Kidney (tissue), 14 donors: ENCODE data around the gene PHTF2. TPM values are rescaled to one million over a fixed set of nuclear protein-coding genes. Genes with fewer than 3 reads are reported as not detected.

Experiments used
- DNase-seq, 5 donors: peaks; one replicate each; pipeline ENCODE4 v3.0.0-alpha.2; 2013 to 2020
- FAIRE-seq: peaks from 2 replicates; lab custom pipeline; 2012; peaks lifted over from hg19 to GRCh38; lab: Jason Lieb, UNC
- H3K27ac ChIP-seq, 2 donors: one replicate each; pipeline ENCODE4 v1.7.0; 2013; ENCODE audit warnings: low read depth in 2 of 2, low read length in 2 of 2, inconsistent platforms in 1 of 2
- H3K27me3 ChIP-seq: one replicate; pipeline ENCODE4 v1.7.1; 2013; ENCODE audit warnings: low read length, inconsistent platforms; ENCODE audit not compliant: control insufficient read depth, insufficient read depth
- H3K36me3 ChIP-seq, 3 donors: one replicate each; pipeline versions ENCODE4 v1.7.0 to v1.7.1; 2013; ENCODE audit warnings: low read length in 3 of 3, control low read depth in 1 of 3, inconsistent platforms in 1 of 3; ENCODE audit not compliant: insufficient read depth in 3 of 3, control insufficient read depth in 2 of 3
- H3K4me1 ChIP-seq, 3 donors: one replicate each; pipeline versions ENCODE4 v1.7.0 to v1.7.1; 2013; ENCODE audit warnings: low read length in 3 of 3, inconsistent platforms in 1 of 3, low read depth in 1 of 3; ENCODE audit not compliant: control insufficient read depth in 2 of 3, insufficient read depth in 2 of 3
- H3K4me3 ChIP-seq, 3 donors: one replicate each; pipeline versions ENCODE4 v1.7.0 to v1.8.1; 2013; ENCODE audit warnings: low read length in 3 of 3, control low read depth in 1 of 3, inconsistent platforms in 1 of 3
- H3K9ac ChIP-seq, 3 donors: one replicate each; pipeline versions ENCODE4 v1.7.0 to v1.7.1; 2013; ENCODE audit warnings: low read length in 3 of 3, control low read depth in 1 of 3, inconsistent platforms in 1 of 3
- H3K9me3 ChIP-seq, 3 donors: one replicate each; pipeline versions ENCODE4 v1.7.0 to v1.7.1; 2013; ENCODE audit warnings: low read length in 3 of 3, control low read depth in 1 of 3, inconsistent platforms in 1 of 3; ENCODE audit not compliant: control insufficient read depth in 2 of 3, insufficient read depth in 1 of 3
- intact Hi-C: fragments of 100-400 bp; cut with DNase I; formaldehyde crosslinking; loops from one replicate; pipeline ENCODE4 v1.11.1; 2022
- polyA plus RNA-seq: library from polyadenylated mRNA; stranded (reverse); fragments of 350-450 nt; fragmentation: Illumina TruSeq; extraction: RNeasy Lipid Tissue Mini Kit (QIAGEN cat#74804); gene quantifications from one replicate; pipeline ENCODE4 v1.2.3, GENCODE V29; 2014; ENCODE audit warnings: low read depth, low replicate concordance; ENCODE audit not compliant: insufficient read depth
- total RNA-seq: library from RNA; stranded (reverse); fragmentation: NEBNext Ultra II Directional; extraction: Animal tissue kit (Norgen Biotek cat#: 25700); gene quantifications from one replicate; pipeline ENCODE4 v1.2.1, GENCODE V29; 2021
- TF ChIP-seq, protein P1 (sequence below): IDR thresholded peaks from 3 replicates; pipeline ENCODE4 v1.5.1; 2012; ENCODE audit warnings: mild to moderate bottlenecking, moderate library complexity, borderline replicate concordance; ENCODE audit not compliant: insufficient read depth; ENCODE audit errors: extremely low read depth
- donor health status: control.
- donor health status: control.
- donor health status: control.
- donor health status: control.
- donor health status: control.
- donor health status: DM: yes; HTN: yes; CAD: no.
- donor health status: Normal renal cell carcinoma (clear cell type).

Gene PHTF2
- total and polyA plus RNA-seq, 2 donors from 2014 or later = 6.0 to 13.8 TPM

DNA sequence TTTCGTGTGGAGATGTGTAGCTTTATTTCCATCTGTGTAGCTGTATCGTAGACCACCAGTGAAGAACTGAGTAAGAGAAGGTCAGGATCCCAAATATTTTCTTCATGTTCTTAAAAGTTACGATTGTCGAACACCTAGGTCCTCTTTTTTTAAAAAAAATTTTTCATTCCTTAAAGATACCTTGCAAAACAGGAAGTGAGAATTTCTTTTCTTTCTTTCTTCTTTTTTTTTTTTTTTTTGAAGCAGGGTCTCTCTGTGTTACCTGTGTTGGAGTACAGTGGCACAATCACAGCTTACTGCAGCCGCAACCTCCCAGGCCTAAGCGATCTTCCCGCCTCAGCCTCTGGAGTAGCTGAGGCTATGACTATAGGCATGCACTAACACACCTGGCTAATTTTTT is 60.8 kb downstream of the PHTF2 start:
- Histone ChIP-seq H3K27ac (no peak overlapping the region), H3K9me3 (no peaks in the 10 kb centered on the region), H3K27me3 (no peaks in the 10 kb centered on the region), H3K36me3 (no peaks in the 10 kb centered on the region), H3K4me1 (no peaks in the 10 kb centered on the region), H3K4me3 (no peak overlapping the region), H3K9ac (no peak overlapping the region)
- TF ChIP-seq, protein P1, sequence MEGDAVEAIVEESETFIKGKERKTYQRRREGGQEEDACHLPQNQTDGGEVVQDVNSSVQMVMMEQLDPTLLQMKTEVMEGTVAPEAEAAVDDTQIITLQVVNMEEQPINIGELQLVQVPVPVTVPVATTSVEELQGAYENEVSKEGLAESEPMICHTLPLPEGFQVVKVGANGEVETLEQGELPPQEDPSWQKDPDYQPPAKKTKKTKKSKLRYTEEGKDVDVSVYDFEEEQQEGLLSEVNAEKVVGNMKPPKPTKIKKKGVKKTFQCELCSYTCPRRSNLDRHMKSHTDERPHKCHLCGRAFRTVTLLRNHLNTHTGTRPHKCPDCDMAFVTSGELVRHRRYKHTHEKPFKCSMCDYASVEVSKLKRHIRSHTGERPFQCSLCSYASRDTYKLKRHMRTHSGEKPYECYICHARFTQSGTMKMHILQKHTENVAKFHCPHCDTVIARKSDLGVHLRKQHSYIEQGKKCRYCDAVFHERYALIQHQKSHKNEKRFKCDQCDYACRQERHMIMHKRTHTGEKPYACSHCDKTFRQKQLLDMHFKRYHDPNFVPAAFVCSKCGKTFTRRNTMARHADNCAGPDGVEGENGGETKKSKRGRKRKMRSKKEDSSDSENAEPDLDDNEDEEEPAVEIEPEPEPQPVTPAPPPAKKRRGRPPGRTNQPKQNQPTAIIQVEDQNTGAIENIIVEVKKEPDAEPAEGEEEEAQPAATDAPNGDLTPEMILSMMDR = no peak
- intact Hi-C loops = no loop called here
- DNase-seq = no peak
- FAIRE-seq = no peak

DNA sequence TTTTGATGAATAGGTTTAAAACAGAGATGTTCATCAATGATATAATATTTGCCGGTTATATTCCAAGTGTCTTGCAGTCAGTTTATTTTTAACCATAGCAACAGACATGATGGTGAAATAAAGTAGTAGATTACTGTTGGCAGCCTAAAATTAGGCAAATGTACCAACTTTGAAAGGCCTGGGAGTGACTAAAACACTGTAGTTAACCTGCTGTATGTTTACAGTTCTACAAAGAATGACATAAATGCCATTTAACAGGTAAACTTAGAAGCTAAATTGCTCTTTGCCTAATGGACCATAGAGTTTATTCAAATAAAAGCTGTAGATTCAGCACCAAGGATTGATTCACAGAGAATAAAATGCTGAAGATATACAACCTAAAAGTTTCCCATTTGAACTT is 64.1 kb downstream of the PHTF2 start:
- H3K4me3 ChIP-seq = no peak overlapping the region
- H3K36me3 ChIP-seq = no peaks in the 10 kb centered on the region
- H3K4me1 ChIP-seq = peaks cover 0 to 3% (median 0%) of the 10 kb centered on the region in 3 donors
- no peaks in the 10 kb centered on the region for H3K27me3 ChIP-seq
- no peak overlapping the region for H3K9ac ChIP-seq
- intact Hi-C loops = no loop called here
- FAIRE-seq = no peak
- no peak overlapping the region for H3K27ac ChIP-seq
- DNase-seq = no peak
- TF ChIP-seq, protein P1 = no peak
- H3K9me3 ChIP-seq = no peaks in the 10 kb centered on the region

DNA sequence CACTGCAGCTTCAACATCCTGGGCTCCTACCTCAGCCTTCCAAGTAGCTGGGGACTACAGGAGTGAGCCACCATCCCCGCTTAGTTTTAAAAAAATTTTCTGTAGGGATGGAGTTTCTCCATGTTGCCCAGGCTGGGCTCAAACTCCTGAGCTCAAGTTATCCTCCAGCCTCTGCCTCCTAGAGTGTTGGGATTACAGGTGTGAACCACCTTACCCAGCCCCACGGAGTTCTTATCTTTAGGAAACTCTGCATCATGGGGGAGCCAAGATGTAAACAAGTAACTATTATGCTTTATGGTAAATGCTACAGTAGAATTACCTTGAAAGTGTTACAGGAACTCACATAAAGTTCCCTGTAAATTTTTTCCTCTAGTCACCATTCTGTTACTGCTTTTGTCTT is 65.3 kb downstream of the PHTF2 start:
- H3K27ac ChIP-seq = no peak overlapping the region
- H3K27me3 ChIP-seq = no peaks in the 10 kb centered on the region
- H3K4me1 ChIP-seq = peaks cover 0 to 3% (median 0%) of the 10 kb centered on the region in 3 donors
- intact Hi-C loops = no loop called here
- H3K36me3 ChIP-seq = no peaks in the 10 kb centered on the region
- no peak overlapping the region for H3K4me3 ChIP-seq
- FAIRE-seq (no peak), DNase-seq (no peak)
- TF ChIP-seq, protein P1 = no peak
- H3K9me3 ChIP-seq = no peaks in the 10 kb centered on the region
- no peak overlapping the region for H3K9ac ChIP-seq

DNA sequence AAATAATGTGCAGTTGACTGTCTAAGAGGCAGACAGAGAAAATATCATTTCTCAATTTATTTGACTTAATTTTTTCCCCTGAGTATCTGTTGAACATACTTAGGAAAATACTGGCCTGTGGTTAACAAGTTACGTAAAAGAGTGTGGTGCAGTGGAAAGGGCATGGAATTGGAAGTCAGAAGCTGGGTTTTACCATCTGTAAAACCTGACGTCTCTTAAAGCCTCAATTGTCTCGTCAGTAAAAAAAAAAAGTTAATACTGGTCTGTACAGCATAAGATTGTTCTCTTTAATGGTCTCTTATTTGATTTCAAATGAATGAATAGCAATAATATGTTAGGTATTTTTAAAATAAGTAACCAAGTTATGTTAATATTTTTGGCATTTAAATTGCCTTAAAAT is 67.8 kb downstream of the PHTF2 start:
- TF ChIP-seq, protein P1 = no peak
- Histone ChIP-seq H3K27ac (no peak overlapping the region), H3K9ac (no peak overlapping the region), H3K9me3 (no peaks in the 10 kb centered on the region), H3K36me3 (no peaks in the 10 kb centered on the region), H3K27me3 (no peaks in the 10 kb centered on the region), H3K4me3 (no peak overlapping the region), H3K4me1 (peaks cover 0 to 3% (median 0%) of the 10 kb centered on the region in 3 donors)
- DNase-seq (no peak), FAIRE-seq (no peak)
- intact Hi-C loops = no loop called here
